Amniotic stem cell (primary cell): Measurements from ENCODE around the gene SIPA1.
"Not testable (repeated sequence)": the region's sequence is repeated elsewhere in the genome, so short reads cannot be mapped to it uniquely, and the experiment has no call there.

Experiments
- DNase-seq: peaks from one replicate; lab custom pipeline; 2025; lab: John Stamatoyannopoulos, UW

Gene SIPA1

DNA sequence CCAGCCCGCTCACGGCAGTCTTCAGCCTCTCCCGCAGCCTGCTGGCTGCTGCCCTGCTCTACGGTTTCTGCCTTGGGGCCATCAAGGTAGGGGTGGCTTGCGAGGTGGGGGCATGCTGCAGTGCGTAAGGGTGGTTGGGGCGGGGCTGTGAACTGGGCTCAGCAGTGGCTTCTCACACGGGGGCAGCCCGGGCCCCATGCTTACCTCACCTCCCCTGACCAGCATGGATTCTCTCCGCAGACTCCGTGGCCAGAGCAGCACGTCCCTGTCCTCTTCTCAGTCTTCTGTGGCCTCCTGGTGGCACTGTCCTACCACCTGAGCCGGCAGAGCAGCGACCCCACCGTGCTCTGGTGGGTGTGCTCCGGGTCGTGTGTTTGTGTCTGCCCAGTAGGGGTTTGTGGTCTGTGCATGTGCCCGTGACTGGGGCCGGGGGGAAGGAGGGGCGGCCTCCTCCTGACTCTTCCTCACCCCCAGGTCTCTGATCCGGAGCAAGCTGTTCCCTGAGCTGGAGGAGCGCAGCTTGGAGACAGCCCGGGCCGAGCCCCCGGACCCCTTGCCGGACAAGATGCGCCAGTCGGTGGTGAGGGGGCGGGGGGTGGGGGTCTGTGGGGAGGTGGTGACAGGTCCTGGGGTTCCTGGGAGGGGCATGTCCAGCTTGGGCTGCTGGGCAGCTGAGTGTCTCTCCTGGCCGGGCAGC is 12.8 kb upstream of the SIPA1 start:
- no peak for DNase-seq

DNA sequence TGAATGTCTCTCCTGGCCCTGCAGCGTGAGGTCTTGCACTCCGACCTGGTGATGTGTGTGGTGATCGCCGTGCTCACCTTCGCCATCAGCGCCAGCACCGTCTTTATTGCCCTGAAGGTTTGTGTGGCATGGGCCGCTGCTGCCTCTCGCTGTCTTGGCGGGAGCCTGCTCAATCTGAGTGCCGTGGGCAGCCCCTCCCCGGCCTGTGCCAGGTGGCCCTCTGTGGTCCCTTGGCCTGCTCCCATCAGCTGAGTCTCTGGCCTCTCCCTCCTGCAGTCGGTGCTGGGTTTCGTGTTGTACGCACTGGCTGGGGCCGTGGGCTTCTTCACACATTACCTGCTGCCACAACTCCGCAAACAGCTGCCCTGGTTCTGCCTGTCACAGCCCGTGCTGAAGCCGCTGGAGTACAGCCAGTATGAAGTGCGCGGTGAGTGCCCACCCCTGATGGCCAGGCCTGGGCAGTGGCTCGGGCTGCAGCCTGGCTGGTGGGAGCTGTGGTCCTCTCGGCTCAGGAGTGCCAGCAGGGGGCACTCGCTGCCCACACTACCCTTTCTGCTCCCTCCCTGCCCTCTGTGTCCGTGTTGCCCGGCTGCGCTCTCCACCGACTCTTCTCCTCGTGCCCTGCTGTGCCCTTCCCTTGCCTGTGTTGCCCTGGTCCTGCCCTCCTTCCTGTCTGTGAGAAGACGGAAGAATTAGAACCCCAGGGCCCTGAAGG is 12.1 kb upstream of the SIPA1 start:
- DNase-seq: no peak

DNA sequence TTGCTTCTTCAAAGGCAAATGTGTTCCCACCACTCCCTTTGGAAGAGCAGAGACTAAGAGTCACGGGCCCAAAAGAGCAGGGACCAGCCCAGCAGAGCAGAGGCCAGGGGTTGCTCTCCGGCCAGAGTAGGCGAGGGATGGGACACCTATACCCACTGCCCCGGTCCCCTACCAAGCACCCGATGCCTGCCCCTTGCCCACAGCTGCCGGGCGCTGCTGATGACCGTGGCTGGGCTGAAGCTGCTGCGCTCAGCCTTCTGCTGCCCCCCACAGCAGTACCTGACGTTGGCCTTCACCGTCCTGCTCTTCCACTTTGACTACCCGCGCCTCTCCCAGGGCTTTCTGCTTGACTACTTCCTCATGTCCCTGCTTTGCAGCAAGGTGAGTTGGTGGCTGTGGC is 10.7 kb upstream of the SIPA1 start:
- no peak for DNase-seq

DNA sequence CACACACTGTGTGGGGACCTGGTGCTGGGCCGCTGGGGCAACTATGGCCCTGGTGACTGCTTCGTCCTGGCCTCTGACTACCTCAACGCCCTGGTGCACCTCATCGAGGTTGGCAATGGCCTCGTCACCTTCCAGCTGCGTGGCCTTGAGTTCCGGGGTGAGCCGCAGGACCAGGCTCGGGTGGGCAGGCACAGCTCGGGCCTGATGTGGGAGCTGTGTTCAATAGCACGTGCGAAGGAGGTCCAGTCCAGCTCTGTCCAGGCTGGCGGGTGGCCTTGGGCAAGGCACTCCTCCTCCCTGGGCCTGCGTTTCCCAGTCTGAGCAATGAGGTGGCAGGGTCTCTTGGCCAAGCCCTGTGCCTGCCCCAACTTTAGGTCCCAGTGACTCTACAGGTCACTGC is 8.3 kb upstream of the SIPA1 start:
- DNase-seq: no peak

DNA sequence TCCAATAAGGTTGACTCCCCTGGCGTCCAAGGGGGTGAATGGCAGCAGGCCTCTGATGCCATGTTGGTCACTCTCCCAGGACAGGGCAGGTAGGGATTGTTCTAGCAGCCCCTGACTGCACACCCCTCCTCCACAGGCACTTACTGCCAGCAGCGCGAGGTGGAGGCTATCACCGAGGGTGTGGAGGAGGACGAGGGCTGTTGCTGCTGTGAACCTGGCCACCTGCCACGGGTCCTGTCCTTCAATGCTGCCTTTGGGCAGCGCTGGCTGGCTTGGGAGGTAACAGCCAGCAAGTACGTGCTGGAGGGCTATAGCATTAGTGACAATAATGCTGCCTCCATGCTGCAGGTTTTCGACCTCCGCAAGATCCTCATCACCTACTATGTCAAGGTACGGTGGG is 7.7 kb upstream of the SIPA1 start:
- DNase-seq: no peak

DNA sequence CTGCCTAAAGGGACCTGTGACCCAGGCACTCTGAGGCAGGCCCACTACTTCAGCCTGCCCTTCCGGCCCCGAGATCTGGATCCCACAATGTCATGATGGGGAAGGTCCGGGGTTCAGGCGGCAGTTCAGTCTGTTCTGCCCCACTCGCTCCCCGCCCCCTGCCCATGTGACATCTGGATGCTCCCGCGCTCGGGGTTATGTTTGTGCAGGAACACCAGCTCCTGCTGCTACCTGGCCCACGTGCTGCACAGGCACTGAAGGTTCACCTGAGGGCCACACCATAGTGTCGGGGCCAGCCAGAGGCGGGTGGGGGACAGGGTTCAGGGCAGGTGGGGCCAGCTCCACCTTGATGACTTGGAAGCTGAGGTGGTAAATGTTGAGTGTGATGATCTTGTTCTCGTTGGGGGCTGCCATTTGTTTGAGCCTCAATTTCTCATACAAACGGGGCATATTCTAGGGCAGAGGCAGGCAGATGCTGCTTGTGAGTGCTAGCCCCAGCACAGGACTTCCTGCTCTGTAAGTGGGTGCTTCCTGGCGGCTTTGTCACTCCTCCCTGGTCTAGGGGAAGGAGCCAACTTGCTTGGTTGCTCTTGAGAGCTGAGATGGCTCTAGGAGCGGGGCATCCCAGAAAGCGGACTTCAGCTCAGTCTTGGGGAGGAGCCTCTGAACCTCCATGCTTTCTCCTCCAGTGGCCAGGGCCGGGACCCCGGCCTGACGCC is 4.4 kb upstream of the SIPA1 start:
- no peak for DNase-seq

DNA sequence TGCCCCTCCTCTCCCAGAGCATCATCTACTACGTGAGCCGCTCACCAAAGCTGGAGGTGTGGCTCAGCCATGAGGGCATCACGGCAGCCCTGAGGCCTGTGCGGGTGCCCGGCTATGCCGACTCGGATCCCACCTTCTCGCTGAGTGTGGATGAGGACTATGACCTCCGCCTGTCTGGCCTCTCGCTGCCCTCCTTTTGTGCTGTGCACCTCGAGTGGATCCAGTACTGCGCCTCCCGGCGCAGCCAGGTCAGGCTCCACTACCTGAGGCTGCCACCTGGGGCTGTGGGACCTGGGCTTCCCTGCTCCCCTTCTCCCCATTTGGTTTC is 3.8 kb upstream of the SIPA1 start:
- no peak for DNase-seq

DNA sequence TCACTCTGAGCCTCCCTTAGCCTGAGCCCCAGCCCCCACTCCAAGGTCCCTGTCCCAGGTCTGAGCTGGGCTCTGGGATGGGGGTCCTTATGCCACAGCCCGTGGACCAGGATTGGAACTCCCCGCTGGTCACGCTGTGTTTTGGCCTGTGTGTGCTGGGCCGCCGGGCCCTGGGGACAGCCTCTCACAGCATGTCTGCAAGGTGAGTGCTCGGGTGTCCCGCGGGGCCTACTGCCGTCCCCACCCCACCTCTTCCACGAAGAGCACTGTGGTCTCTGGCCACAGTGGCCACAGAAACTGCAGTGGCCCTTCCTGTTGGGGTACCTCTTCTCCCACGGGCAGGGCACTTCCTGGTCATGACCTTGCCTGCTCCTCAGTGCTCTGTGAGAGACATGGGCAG is 3.5 kb upstream of the SIPA1 start:
- DNase-seq: no peak

DNA sequence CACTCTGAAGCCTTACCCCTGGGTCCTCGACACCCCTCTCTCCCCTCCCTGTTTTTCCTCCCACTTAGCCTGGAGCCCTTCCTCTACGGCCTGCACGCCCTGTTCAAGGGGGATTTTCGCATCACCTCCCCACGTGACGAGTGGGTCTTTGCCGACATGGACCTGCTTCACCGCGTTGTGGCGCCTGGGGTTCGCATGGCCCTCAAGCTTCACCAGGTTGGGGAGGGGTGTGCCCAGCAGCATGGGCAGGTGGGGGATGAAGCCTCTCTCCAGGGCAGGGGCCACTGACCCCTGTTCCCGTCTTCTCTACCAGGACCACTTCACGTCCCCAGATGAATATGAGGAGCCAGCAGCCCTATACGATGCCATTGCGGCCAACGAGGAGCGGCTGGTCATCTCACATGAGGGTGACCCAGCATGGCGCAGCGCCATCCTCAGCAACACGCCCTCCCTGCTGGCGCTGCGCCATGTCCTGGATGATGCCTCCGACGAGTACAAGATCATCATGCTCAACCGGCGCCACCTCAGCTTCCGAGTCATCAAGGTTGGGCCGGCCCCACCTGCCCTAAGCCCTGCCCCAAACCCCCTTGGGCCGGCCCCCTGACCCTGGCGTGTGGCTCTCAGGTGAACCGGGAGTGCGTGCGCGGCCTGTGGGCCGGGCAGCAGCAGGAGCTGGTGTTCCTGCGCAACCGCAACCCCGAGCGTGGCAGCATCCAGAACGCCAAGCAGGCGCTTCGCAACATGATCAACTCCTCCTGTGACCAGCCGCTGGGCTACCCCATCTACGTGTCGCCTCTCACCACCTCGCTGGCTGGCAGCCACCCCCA is 2.8 kb upstream of the SIPA1 start:
- no peak for DNase-seq

DNA sequence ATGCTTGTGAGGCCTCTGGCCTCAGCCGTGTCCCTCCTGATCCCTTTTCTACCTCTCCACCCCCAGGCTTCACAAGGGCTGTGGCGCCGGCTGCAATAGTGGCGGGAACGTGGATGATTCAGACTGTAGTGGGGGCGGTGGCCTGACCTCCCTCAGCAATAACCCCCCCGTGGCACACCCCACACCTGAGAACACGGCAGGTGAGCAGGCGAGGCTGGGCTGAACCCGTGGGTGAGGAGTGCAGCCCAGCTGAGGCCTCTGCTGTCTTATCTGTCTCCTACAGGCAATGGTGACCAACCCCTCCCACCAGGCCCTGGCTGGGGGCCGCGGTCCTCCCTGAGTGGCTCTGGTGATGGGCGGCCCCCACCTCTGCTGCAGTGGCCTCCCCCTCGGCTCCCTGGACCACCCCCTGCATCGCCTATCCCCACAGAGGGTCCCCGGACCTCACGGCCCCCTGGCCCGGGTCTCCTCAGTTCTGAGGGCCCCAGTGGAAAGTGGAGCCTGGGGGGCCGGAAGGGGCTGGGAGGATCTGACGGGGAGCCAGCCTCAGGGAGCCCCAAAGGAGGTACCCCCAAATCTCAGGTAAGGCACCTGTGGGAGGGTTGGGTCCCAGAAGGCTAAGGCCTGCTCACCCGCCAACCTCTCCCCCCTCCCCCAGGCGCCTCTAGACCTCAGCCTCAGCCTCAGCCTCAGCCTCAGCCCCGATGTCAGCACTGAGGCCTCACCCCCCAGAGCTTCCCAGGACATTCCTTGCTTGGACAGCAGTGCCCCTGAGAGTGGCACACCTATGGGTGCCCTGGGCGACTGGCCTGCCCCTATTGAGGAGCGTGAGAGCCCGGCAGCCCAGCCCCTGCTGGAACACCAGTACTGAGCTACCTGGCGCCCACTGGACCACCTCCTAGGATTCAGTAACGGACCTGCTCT is 1.5 kb upstream of the SIPA1 start:
- no peak for DNase-seq

DNA sequence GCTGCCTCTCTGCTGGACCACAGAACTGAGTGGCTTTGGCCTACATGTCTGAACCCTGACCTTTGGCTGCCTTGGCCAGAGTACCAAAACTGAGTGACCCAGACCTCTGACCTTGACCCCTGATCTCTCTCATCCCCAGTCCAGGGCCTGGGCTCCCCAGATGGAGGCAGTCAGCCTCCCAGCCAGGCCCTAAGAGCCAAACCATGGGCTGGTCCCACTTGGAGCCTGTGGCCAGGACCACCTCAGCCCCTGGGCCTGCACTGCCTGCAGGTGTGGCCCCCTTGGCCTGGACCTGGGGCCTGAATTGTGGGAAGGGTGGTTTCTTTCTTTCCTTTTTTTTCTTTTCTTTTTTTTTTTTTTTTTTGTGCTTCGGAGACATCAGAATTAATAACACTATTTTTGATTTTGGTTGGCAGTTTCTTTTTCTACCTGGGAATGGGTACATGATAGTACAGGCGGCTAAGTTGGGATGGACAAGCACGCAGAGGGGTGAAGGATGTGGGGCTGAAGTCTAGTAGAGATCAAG is 806 bp upstream of the SIPA1 start:
- DNase-seq: no peak

DNA sequence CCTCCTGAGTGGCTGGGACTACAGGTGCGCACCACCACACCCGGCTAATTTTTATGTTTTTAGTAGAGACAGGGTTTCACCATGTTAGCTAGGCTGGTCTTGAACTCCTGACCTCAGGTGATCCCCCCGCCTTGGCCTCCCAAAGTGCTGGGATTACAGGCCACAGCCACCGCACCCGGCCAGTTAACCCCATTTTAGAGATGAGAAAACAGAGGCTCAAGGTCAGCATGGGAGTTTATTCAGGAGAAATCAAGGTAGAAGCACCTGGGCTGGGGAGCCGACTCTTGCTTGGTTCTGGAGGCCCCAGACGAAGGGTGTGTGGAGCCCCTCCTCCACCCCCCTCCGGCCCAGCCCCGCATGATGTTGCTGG is 1.3 kb downstream of the SIPA1 start:
- DNase-seq: not testable (repeated sequence)

DNA sequence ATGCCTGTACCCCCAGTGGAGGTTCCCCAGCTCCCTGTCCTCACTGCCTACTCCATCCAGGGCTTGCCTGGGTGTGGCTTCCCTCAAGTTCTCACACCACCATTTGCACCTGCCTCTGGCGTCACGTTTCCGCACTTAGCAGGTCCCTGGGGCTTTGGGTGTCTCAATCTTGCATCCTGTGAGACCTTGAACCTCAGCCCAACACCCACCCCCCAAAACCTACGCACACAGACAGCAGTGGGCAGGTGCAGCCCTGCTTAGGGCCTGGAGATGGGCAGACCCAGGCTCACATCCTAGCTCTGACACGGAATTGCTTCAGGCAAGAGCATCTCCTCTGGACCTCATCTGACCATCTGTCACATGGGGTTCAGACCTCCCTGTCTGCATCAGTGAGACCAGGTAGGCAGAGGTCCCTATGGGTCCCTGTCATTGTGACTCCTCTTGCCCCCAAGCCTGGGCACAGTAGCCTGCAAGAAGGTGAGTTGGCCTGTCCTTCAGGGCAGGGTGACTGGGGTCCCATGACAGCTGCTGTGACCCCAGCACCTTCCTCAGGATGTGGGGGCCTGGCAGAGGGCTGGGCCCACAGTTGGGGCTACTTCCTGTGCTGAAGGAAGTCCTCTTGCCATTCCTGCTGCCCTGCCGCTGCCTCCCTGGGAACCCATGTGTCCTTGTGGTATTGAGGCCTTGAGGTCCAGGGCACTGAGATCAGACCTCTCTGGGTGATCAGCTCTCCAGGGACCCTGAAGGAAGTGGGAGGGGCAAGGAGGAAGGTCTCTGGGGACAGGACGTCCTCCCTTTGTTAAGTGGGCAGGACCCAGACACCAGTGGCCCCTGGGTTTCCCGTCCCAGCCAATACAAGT is 2.0 kb downstream of the SIPA1 start:
- DNase-seq: no peak

DNA sequence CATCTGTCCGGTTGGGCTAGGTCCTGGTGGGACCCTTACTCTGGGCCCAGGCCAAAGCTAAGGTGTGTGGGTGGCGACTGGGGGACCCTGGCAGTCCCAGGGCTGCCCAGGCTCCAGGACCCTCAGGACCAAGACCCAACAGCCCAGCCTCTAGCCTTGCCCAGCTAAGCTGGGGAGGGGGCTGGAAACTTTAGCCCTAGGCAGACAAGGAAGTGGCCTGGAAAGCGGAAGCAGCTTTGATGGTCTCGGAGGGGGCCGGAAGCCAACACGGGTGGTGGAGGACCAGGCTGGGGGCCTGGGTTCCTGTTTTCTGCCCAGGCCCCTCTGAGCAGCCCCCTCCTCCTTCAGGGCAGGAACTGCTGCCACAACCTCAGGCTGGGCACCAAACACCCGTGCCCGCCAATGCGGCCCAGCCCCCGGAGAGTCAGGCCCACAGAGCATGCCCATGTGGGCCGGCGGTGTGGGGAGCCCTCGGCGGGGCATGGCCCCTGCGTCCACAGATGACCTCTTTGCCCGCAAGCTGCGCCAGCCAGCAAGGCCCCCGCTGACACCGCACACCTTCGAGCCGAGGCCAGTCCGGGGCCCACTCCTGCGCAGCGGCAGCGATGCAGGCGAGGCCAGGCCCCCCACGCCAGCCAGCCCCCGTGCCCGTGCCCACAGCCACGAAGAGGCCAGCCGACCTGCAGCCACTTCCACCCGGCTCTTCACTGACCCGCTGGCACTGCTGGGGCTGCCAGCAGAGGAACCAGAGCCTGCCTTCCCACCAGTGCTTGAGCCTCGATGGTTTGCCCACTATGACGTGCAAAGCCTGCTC is 2.8 kb downstream of the SIPA1 start:
- DNase-seq: no peak

DNA sequence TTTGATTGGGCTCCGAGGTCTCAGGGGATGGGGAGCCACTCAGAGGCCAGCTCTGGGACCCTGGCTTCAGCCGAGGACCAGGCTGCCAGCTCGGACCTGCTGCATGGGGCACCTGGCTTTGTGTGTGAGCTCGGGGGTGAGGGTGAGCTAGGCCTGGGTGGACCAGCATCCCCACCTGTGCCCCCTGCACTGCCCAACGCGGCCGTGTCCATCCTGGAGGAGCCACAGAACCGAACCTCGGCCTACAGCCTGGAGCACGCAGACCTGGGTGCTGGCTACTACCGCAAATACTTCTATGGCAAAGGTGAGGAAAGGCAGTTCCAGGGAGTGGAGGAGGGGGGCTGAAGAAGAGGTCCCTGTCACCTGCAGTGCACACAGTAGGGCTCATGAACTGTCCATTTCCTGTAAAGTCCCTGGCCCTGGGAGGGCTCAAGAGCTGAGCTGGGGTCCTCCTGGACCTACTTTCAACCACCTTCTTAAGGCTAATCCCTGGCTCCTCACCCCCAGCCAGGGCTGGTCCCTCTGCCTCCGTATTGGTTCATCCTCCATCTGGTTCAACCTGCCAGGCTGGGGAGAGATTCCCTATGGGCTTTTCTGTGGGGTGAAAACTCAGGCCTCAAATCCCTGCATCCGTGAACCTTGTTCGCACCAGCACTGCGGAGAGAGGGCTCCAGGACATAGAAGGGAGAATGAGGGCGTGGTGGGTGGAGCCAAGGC is 3.6 kb downstream of the SIPA1 start:
- no peak for DNase-seq

DNA sequence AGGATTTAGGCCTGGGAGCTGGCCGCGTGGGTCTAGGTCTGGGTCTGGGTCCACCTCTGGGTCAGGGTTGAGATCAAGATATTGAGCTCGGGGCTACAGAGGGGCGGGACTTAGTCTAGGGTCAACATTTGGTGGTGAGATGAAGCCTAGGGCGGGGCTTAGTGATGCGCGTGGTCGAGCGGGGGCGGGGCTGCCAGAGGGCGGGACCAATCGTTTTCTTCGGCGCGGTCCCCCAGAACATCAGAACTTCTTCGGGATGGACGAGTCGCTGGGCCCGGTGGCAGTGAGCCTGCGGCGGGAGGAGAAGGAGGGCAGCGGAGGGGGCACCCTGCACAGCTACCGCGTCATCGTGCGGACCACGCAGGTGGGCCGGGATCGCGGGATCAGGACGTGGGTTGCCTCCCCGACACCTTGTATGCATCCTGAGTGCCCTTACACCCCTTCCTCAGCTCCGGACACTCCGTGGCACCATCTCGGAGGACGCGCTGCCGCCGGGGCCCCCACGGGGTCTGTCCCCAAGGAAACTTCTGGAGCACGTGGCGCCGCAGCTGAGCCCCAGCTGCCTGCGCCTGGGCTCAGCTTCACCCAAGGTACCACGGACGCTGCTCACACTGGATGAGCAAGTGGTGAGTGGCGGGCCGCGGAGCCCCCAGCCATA is 4.2 kb downstream of the SIPA1 start:
- DNase-seq: no peak

DNA sequence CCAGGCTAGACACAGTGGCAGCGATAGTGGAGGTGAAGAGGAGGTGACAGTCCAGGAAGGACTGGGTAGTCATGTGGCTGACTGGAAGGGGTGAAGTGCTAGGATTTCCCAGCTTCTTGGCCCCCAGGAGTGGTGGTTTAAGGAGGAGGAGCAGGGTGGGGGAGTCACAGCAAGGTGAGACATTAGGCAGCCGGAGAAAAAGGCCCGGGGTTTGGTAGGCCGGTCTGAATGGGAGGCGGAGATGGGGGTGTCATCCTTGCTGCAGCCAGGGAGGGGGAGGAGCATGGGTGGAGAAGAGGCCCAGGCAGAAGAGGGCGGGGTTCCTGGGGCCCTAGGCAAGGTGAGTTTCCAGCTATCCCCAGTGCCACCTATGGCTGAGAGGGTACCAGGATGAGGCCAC is 6.1 kb downstream of the SIPA1 start:
- no peak for DNase-seq

DNA sequence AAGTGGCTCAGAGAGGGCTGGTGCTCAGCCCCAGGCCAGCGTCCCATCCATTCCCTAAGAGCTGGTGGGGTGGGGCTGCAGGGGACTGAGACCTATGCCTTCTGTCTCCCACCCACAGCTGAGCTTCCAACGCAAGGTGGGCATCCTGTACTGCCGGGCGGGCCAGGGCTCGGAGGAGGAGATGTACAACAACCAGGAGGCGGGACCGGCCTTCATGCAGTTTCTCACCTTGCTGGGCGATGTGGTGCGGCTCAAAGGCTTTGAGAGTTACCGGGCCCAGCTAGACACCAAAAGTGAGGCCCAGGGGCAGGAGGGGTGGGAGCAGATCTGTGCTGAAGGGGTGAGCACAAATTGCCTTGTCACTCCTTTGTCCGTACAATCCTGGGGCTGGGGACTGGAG is 6.9 kb downstream of the SIPA1 start:
- no peak for DNase-seq
